ENCODE data around the gene PLA2G2D. TPM values are rescaled to one million over a fixed set of nuclear protein-coding genes. Genes with fewer than 3 reads are reported as not detected.

Gene PLA2G2D, protein sequence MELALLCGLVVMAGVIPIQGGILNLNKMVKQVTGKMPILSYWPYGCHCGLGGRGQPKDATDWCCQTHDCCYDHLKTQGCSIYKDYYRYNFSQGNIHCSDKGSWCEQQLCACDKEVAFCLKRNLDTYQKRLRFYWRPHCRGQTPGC
- not detected for total RNA-seq

DNA sequence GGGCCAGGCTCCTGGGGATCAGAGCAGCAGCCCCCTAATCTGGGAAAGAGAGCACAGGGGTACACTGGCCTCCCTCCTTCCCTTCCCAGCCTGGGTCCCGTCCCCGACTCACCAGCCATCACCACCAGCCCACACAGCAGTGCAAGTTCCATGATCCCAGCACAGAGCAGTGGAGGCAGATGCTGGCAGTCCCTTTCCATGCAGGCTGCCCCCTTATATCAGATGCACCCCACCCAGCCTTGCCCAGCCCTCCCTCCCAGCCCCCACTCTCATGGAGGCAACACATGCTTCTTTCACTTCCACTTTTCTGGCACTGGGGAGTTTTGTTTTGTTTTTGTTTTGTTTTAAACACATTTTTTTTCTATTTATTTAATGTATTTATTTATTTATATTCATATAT, at the start of gene PLA2G2D:
PLA2G2D (minus strand) TSS at position 190 of the 400 bp plus-strand sequence; CDS start at position 152, 38 bp downstream.
- TF ChIP-seq POLR2A (IDR thresholded peaks at IDR 0.05): no peak
- TF ChIP-seq, protein P1, sequence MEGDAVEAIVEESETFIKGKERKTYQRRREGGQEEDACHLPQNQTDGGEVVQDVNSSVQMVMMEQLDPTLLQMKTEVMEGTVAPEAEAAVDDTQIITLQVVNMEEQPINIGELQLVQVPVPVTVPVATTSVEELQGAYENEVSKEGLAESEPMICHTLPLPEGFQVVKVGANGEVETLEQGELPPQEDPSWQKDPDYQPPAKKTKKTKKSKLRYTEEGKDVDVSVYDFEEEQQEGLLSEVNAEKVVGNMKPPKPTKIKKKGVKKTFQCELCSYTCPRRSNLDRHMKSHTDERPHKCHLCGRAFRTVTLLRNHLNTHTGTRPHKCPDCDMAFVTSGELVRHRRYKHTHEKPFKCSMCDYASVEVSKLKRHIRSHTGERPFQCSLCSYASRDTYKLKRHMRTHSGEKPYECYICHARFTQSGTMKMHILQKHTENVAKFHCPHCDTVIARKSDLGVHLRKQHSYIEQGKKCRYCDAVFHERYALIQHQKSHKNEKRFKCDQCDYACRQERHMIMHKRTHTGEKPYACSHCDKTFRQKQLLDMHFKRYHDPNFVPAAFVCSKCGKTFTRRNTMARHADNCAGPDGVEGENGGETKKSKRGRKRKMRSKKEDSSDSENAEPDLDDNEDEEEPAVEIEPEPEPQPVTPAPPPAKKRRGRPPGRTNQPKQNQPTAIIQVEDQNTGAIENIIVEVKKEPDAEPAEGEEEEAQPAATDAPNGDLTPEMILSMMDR (IDR thresholded peaks at IDR 0.05): no peak
- no peak for TF ChIP-seq EP300 (IDR thresholded peaks at IDR 0.05)
- no peak for TF ChIP-seq POLR2AphosphoS5 (IDR thresholded peaks at IDR 0.05)
- no peaks in the 10 kb centered on the region for H3K9me3 ChIP-seq
- no peaks in the 10 kb centered on the region for H3K36me3 ChIP-seq
- H3K4me1 ChIP-seq: peaks cover 0 to 6% (median 0%) of the 10 kb centered on the region in 3 donors
- H3K4me3 ChIP-seq: no peak within 1 kb of the TSS
- ATAC-seq: no peak
- no peaks in the 10 kb centered on the region for H3K27me3 ChIP-seq
- no peak within 1 kb of the TSS for H3K27ac ChIP-seq
- no CpG with 5 or more reads among the region's 2 CpGs for WGBS, 2 donors (ENCODE audit: low coverage in 1 of 2)

DNA sequence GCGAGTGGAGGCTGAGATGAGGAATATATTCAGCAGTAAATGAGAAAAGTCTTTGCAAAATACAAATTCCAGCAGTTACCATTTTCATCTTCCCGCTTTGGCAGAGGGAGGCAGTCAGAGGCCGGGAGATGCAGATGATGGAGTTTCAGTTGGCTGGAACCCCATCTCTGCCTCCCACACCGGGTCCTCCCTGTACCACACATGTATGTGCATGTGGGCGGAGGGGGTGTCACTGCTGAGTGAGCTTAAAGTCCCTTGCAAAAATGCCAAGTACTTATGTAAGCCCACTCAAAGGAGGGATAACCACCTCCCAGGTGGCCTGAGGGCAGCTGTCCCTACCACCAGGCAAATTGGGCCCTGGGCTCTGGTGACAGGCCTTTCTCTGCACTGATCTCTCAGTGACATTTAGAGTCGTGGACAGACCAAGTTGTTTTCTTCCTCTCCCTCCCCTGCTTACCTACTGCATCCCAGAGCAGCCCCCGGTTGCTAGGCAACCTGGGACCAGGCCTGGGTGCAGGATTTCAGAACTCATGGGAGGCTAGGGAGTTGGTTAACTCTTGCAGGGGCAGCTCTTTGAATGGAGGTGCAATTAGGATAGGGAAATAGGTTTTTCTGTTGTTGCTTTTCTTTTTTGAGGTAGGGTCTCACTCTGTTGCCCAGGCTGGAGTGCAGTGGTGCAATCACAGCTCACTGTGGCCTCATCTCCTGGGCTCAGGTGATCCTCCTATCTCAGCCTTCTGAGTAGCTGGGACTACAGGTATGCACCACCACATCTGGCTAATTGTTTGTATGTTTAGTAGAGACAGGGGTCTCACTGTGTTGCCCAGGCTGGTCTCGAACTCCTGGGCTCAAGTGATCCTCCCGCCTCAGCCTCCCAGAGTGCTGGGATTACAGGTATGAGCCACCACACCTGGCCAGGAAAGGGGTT, 49.5 kb upstream of the PLA2G2D start:
- Histone ChIP-seq H3K4me3 (no peak overlapping the region), H3K27ac (no peak overlapping the region), H3K36me3 (no peaks in the 10 kb centered on the region), H3K9me3 (peaks cover 0 to 7% (median 0%) of the 10 kb centered on the region in 3 donors), H3K4me1 (peaks cover 0 to 36% (median 0%) of the 10 kb centered on the region in 3 donors), H3K27me3 (no peaks in the 10 kb centered on the region)
- no peak for ATAC-seq
- TF ChIP-seq EP300 (IDR thresholded peaks at IDR 0.05) (no peak), POLR2AphosphoS5 (IDR thresholded peaks at IDR 0.05) (no peak), POLR2A (IDR thresholded peaks at IDR 0.05) (no peak)
- TF ChIP-seq, protein P1 (IDR thresholded peaks at IDR 0.05): no peak
- WGBS, 2 donors (ENCODE audit: low coverage in 1 of 2): 52 to 72% methylated on average over 5 of the region's 9 CpGs

DNA sequence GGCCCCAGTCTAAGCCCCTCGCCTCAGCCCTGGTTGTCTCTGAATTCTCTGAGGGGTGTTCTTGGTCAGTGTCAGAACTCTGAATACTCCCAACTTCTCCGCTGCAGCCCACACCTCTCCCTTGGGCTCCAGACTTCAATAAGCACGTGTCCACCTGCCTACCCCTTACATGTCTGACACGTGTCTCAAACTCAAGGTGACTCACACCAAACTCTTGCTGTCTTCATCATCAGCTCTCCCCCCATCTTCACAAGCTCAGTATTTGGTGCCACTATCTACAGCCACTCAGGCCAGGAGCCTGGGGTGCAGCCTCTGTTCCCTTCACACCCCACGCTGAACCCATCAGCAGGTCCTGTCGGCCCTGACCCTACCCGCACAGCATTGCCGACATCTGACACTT, 47.8 kb upstream of the PLA2G2D start:
- 67 to 88% methylated on average over 7 to 8 of the region's 8 CpGs for WGBS, 2 donors (ENCODE audit: low coverage in 1 of 2)
- no peak overlapping the region for H3K4me3 ChIP-seq
- peaks cover 0 to 28% (median 0%) of the 10 kb centered on the region in 3 donors for H3K4me1 ChIP-seq
- TF ChIP-seq POLR2AphosphoS5 (IDR thresholded peaks at IDR 0.05): no peak
- TF ChIP-seq EP300 (IDR thresholded peaks at IDR 0.05): no peak
- TF ChIP-seq, protein P1 (IDR thresholded peaks at IDR 0.05): no peak
- TF ChIP-seq POLR2A (IDR thresholded peaks at IDR 0.05): no peak
- H3K36me3 ChIP-seq: no peaks in the 10 kb centered on the region
- ATAC-seq: no peak
- H3K27me3 ChIP-seq: no peaks in the 10 kb centered on the region
- no peak overlapping the region for H3K27ac ChIP-seq
- H3K9me3 ChIP-seq: peaks cover 0 to 13% (median 0%) of the 10 kb centered on the region in 3 donors

DNA sequence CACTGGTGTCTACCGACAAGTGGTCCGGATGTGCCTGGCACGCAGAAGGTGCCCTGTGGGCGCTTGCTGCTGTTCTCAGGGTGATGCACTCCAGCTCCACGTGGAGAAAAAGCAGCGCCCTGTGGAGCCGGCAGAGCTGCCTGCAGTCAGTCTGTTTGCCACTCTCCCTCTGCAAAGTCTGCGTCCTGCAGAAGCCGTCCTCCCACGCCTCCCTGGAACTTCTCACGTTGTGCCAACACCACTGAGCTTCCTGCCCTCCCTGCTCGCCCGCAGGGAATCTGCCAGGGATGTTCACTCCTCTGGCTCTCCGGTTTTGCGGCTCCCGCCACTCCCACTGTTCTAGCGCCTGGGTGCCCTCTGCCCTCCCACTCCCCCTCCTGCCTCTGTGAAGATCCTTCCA, 46.7 kb upstream of the PLA2G2D start:
- Histone ChIP-seq H3K4me1 (peaks cover 0 to 26% (median 0%) of the 10 kb centered on the region in 3 donors), H3K27ac (no peak overlapping the region), H3K9me3 (peaks cover 0 to 23% (median 0%) of the 10 kb centered on the region in 3 donors), H3K4me3 (no peak overlapping the region), H3K27me3 (no peaks in the 10 kb centered on the region), H3K36me3 (no peaks in the 10 kb centered on the region)
- no peak for ATAC-seq
- TF ChIP-seq, protein P1 (IDR thresholded peaks at IDR 0.05): no peak
- TF ChIP-seq EP300 (IDR thresholded peaks at IDR 0.05) (no peak), POLR2AphosphoS5 (IDR thresholded peaks at IDR 0.05) (no peak), POLR2A (IDR thresholded peaks at IDR 0.05) (no peak)
- 30 to 46% methylated on average over 4 to 11 of the region's 17 CpGs for whole genome bisulfite sequencing, 2 donors (ENCODE audit: low coverage in 1 of 2)
